Activated naive CD4-positive, alpha-beta T cell treated with anti-CD3 and anti-CD28 coated beads, Interleukin-2, amount 50 U/mL, for 16 hours (primary cell): ENCODE results near the gene MYT1.

Source experiments
- DNase-seq: peaks from one replicate; pipeline ENCODE4 v3.0.0-alpha.2; 2020

The MYT1 gene

DNA sequence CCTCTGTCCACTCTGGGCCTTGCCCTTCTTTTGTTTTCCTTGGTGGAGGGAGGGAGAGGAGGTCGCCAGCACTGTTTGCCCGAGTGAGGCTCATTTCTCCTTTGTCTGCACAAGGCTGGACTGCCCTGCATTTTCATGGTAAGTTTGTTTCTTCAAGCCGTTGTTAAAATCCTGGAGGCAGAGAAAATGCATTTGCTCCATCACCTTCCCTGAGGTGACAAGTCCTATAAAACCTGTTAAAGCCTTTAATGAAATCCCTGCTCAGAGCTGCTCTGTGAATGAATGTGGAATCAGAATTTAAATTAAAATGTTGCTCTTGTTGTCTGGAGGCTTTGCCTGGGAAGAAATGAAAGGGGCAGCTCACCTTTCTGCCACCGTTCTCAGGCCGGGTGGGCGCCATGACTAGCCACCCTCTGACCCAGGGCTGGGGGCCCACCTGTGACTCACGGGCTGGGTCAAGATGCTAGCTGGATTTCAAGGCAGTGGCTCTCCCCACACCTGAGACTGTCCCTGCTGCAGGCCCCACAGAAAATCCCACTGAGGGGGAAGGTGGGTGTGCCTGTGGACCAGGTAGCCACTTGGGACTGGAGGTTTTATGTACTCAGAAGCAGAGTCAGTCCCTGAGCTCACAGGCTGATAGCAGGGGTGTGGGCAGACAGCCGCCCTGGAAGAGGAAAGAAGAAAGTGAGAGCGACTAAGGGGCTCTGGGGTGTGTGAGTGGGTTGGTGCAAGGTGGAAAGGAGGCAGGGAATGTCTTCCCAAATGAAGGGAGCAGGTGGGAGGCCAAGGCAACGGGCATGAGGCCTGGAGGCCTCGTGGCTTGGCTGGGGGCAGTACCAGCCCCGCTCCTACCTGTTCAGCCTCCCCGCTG, 24.0 kb upstream of the MYT1 start:
- DNase-seq, result no peak

DNA sequence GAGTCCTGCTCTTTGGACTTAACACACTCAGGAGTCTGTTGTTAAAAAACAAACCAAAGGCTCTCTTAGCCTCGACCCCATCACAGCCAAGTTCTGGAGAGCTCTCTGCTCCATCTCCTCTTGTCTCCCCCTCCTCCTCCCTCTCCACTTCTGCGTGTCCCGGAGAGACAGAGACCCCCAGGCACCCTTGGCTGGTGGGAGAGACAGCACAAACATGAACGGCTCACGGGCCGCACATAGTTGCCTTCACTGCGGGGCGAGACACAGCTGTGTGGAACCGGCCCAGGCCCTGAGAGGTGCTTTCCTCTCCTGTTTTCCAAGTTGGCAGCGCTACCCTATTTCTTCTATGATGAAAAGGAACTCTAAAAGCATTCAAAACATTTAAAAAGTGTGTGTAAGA, 23.3 kb upstream of the MYT1 start:
- no peak for DNase-seq

DNA sequence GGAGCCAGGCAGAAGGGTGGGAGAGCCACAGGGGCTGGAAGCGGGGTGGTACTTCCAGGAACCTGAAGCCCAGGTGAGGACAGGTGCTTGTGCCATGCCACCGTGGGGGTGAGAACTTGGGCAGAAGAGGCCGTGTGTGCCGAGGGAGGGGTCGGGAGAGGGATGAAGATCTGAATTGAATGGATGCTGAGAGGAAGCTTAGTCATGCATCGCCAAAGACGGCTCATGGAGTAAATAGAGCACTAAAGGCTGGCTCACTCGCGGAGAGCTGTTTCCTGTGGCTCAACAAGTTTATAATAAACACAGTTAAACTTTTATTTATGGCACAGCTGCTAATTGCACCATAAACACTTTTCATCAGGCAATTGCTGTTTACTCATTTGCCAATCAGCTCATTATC, 21.7 kb upstream of the MYT1 start:
- peak; percentile 3 for DNase-seq

DNA sequence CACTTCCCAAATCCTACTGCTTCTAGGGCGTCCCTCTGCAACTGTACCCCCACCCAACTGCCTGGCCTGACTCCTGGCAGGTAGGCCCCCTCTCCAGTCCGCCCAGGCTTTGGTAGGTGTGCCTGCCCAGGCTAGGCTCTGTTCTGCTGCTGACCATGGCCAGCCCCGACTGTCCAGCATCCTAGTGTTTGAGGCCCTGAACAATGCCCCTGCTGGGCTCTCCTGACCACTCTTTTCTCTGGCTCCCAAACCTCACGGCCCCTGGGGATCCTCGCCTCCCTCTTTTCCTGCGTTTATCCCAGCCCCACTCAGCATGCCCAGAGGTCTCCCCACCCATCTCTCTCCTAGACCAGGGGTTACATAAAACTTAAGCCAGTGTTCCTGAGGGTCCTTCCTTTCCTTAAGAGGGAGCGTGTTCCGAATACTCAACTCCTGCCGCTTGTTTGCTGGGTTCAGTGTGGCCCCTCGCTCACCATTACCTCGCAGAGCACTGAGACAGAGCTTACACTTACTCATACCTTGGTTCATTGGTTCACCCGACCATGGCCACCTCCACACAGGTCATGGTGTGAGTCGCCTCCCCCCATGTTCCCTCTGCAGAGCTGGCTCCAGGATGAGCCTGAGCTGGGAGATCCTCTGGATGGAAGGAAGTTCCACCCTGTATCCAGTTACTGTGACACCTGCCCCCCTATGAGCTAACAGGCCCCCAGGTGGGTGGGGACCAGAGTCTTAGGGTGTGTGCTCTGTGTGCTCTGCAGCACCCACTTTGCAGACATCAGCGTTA, 21.0 kb upstream of the MYT1 start:
- peak; percentile 3 for DNase-seq

DNA sequence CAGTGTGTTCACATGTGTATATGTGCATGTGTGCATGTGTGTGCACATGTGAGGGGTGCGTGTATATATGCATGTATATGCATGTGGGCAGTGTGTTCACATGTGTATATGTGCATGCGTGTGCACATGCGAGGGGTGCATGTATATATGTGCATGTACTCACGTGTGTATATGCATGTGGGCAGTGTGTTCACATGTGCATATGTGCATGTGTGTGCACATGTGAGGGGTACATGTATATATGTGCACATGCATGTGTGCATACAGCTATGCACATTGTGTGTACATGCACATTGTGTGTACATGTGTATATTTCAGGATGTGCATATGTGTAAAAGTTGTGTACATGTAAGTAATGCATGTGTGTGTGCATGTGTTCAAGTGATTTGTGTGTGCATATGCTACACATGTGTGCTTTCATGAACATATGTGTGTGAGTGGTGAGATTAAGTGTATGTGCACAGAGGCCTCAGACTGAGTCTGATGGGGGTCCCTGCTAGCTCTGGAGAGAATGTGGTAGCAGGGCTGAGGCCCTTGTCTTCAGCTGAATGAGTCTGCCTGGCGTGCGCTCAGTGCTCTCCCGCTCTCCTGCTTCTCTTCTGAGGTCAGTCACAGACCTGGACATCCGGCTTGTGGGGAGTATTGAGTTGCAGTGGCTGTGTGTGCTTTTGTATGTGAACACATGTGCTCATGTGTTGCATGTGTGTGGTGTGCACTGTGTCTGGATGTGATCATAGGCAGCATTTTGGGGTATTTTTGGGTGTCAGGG, 19.9 kb upstream of the MYT1 start:
- peak; percentile 3 for DNase-seq

DNA sequence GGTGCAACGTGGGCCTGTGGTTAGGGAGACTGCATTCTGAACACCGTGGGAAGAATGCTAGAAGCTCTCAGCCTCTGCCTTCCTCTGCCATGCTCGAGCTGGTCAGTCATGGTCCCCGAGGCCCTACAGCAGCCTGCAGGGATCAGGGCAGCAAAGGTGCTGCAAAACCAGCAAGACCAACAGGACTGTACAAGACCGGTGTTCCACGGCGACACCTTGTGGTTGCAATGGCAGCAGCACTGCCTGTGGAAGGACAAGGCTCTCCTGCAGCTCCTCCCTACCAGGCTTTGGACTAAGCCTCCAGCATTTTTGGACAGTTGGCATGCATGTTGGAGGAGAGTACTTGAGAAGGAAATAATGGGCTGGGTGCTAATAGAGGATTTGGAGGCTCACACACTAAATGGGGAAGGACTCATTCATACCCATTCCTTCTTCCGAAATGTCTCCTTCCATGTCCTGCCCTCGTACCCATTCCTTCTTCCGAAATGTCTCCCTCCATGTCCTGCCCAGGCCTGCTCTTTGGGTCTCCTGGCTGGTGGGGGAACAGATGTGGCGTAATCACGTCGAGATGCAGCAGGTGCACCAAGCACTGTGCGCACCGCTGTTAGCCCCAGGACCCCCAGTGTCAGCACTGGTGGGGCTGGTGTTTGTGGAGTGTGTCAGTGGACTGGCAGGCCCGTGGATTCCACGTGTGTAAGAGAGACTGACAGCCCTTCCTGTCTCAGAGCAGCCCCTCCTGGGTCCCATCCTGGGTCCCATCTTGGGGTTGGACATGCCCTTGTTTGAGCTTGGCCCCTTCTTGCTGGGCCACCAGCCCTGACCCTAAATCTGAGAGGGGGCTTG, 18.6 kb upstream of the MYT1 start:
- DNase-seq, result peak; percentile 11

DNA sequence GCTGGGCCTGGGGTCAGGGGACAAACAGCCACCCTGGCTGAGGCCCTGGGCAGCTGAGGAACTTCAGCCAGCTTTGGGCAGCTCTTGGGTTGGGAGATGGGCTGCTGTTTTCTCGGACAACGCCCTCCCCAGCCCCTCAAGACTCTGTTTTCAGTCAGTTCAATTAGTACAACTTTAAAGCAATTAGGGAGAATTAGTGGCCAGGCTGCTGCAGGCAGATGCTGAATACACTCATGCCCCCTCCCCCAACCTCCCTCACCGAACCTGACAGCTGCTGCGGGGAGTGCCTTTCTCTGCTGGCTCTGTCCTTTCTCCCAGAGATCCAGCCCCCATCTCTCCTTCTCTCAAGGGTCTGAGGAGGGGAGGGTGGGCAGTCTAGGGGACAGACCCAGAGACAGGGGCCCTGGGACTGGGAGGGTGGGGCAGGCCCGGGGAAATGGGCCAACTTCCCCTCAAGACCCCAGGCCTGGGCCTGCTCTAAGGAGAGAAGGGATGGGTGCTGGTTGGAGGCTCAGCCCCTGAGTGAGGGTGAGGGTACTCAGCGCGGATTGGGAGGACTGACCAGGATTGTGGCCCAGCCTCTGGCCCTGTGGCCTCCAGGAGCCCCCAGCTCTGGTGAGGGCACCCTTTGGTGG, 17.8 kb upstream of the MYT1 start:
- DNase-seq, result no peak

DNA sequence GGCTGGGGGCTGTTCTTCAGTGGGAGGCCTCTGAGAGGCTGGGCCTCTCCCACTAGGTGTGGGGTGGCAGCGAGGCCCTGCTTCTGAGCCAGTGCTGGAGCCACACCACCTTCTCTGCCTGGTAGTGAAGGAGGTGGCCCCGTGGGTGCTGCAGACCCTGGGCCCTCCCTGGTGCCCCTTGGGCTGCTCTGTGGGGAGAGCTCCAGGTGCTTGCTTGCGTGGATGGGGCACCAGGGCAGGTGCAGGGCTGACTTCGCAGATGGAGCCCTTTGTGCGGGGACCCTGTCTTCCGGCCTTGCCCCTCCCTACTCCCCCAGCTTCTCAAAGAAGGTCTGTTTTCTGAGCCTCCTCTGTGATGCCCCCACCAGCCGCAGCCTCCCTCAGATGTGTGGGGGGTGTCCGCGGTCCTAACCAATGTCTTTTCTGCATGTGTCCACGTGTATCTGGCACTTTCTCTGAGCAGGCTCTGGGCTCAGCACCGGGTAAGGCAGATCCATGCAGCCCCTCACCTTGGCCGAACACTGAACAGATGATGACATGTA, 17.2 kb upstream of the MYT1 start:
- peak; percentile 3 for DNase-seq

DNA sequence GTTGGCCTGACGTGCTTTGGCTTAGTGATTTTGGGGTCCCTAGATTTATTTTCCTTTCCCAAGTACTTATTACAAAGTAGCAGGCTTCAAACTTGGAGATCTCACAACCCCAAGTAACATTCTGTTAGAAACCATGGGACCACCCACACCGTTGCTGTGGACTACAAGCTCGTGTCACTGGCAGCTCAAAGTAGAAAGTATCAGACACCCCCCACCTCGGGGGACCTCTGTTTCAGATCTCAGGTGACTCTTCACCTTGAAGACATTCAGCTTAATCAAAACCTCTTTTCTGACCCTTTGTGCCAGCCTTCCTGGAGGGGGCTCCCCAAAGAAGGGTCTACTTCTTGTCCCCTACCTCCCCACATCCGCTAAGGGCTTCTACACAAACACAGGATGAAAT, 15.7 kb upstream of the MYT1 start:
- peak; percentile 2 for DNase-seq

DNA sequence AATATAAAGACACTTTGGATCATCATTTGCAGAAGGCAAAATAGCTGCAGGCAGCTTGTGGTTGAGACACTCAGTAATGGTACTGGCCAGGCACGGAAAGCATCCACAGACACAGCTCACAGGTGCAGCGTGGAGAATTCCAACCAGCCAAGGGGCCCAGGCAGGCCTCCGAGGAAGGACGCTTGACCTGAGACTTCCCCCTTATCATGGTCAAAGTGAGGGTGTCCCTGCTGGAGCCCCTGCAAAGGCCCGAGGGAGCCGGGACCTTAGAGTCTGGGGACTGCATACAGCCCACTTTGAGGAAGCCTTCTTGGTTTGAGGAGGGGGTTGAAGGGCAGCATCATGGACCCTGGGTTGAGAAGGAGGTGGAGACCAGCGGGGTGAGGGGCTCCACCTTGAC, 15.1 kb upstream of the MYT1 start:
- peak; percentile 3 for DNase-seq

DNA sequence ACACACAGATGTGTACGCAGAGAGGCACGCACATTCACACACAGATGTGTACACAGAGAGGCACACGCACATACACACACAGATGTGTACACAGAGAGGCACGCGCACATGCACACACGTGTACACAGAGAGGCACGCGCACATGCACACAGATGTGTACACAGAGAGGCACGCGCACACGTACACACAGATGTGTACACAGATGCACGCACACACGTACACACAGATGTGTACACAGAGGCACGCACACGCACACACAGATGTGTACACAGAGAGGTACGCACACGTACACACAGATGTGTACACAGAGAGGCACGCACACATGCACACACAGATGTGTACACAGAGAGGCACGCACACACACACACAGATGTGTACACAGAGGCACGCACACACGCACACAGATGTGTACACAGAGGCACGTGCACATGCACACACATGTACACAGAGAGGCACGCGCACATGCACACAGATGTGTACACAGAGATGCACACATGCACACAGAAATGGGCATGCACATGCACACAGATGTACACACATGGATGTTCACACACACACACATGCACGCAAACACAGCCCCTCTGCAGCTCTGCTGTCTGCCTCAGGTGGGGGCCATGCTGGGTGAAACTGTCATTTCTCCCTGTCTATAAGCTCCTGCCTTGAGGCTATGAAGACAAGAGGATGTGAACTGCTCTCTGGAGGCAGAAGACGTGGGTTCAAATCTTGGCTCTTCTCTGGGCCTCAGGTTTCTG, 14.3 kb upstream of the MYT1 start:
- peak; percentile 2 for DNase-seq

DNA sequence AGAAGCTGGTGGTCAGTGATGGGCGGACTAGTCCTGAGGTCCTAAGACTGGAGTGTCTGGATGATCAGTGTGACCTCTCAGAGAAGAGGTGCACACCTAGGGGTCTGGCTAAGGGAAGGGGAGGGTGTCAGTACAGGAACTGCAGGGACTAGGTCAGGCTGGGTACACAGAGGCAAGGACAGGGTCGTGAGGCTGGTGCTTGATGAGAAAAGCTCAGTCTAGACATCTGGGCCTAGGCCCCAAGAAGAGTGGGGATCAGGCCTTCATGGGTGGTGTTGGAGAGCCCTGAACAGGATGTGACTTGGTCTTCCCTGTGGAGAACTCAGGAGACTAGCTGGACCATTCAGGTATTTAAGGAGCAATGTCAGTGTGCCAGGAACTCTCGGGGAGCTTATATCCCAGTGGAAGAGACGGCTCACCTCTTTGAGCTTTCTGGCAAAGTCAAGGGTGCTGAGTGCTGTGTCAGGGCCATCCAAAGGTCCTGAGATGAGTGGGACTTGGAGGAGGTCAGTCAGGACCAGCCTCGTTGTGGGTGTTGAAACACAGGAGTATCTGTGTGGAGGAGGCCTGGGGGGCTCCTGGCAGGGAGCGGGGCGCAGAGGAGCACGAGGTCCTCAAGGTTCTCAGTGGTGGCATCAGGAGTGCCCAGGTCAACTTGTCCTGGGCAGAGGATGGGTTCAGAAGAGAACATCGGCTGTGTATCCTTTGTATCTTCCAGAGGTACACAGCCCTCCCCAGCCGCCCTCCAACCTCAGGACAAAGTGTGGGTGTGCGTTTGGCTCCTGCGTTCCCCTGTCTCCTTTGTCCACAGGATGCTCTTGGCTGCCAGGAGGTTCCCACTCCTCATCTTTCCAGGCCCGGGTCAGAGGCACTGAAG, 13.3 kb upstream of the MYT1 start:
- DNase-seq, result no peak

DNA sequence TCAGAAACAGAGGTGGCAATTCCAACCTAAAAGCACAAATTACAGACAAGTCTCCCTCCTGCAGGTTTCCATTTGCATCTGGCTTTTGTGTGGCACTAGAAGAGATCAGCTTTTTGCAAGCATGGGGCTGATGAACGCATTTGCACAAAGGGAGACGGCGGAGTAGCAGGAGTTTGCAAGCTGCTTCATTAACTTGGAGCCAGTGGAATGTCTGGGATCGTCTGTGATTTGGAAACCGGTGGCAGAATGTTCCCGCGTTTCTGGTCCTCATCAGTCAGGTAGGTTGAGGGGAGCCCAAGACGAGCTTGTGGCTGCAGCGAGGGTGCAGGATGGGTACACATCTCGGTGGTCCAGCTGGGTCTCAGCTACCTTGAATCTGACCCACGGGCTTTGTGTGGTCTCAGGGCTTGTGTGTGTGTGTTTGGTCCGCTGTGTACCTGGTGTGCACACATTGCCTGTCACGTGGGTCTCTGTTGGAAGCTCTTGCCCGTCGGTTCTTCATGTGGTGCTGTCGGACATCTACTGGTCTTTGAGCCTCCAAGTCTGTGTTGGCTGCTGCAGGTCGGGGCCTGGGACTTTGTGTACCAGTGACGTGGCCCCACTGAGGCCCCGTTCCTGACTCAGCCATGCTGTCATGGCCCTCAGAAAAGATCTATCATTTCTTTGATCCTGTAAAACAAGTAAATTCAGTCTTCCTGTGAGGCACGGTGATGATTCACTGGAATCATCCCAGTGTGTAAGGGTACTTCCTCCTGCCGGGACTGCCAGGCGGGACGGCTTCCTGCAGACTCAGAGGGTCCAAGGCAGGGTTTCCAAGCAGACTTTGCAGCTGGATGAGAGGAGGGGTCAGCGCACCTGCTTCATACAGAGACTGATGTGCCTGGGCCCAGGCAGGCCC, 12.4 kb upstream of the MYT1 start:
- DNase-seq, result no peak

DNA sequence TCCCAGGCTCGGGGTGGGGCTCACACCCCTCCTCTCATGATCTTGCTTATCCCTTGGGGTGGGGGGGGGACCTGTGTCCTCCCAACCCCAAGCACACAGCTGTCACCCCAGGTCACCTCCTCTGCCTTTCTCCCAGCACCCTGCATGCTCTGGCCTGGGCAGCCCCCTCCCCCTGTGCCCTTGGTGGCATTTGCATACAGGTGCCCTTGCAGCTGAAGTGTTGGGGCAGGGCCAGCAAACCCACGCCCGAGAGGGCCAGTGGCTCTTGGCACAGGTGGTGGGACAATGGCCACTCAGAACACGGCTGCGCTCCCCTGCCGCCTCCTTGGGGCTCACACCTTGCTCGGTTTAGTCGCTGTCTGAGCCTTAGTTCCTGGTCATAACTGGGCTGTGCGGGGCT, 11.3 kb upstream of the MYT1 start:
- DNase-seq, result no peak

DNA sequence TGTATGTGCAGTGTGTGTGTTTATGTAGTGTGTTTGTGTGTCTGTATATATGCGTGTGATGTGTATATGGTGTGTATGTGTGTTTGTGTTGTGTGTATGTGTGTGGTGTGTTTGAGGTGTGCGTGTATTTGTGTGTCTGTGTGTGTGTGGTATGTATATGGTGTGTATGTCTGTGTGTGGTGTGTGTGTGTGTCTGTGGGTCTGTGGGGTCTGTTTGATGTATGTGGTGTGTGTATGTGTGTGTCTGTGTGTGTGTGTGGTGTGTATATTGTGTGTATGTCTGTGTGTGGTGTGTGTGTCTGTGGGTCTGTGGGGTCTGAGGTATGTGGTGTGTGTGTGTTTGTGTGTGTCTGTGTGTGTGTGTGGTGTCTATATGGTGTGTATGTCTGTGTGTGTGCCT, 10.8 kb upstream of the MYT1 start:
- DNase-seq, result no peak

DNA sequence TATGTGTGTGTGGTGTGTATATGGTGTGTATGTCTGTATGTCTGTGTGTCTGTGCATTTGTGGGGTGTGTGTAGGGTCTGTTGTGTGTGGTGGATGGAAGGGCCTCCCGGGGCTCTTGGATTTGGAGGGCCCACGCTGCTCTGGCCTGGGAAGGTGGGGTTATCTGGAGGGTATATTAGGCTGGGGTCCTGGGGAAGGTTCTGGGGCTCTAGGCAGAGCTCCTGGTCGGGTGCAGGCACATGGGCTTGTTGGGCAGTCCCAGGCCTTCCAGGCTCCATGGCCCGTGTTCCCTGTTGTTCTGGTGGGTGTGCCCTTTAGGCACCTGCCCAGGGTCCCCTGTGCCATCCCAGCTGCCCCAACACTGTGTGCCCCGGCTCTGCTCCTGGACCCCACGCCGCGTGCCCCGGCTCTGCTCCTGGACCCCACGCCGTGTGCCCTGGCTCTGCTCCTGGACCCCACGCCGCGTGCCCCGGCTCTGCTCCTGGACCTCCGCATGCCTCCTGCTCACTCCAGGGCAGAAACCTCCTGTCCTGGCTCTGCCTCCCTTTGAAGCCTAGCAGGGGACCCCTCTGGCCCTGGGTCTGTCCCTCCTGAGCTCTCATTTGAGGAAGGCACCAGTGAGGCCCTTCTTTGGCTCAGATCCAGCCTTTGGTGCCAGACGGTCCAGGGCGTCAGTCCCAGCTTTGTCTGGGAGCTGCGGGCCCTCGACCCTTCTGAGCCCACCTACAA, 10.2 kb upstream of the MYT1 start:
- no peak for DNase-seq

DNA sequence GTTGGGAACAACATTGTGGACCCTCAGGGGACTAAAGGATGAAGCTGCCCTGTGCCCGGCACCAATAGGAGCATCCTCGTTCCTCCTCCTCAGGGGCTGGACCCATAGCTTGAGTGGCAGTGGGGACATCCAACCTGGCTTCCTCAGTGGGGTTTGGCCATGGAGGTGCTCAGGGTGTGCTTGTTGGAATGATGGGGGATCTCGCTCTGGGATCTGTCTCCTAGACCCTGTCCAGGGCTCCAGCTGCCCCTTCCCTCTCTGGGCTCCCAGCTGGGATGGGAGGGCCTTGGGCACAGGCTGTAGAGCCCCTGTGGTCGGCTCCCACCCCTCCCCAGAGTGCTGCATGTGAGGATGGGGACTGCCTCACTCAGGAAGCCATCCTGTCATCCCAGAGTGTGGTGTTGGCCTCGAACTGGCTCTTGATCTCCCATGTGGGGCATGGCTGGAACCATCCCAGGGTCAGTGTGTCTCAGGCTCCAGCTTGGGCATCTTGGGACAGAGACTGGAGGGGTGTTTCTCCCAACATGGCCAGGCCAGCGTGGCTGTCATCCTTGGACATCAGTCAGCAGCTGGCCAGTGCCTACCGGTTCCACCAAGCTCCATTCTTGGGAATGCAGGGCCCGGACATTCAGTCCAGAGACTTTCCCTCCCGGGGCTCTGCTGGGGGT, 9.5 kb upstream of the MYT1 start:
- DNase-seq, result no peak
